IPS DF 6.9 (cell line): ENCODE data around the gene MVB12B.

Experiments
- DNase-seq: peaks from one replicate; pipeline ENCODE4 v3.0.0-alpha.2; 2013; ENCODE audit warnings: low read depth, low spot score
- H3K27ac ChIP-seq: one replicate; pipeline ENCODE4 v1.5.1; 2013; ENCODE audit warnings: low read length, control low read depth
- H3K27me3 ChIP-seq: 2 replicates; pipeline ENCODE4 v1.6.1; 2013; ENCODE audit warnings: mild to moderate bottlenecking, low read length; ENCODE audit not compliant: control insufficient read depth, insufficient read depth
- H3K36me3 ChIP-seq: 2 replicates; pipeline ENCODE4 v1.6.1; 2013; ENCODE audit warnings: low read length; ENCODE audit not compliant: control insufficient read depth, insufficient read depth
- H3K4me1 ChIP-seq: 2 replicates; pipeline ENCODE4 v1.6.1; 2013; ENCODE audit warnings: low read length; ENCODE audit not compliant: control insufficient read depth, insufficient read depth
- H3K4me3 ChIP-seq: 2 replicates; pipeline ENCODE4 v1.5.1; 2013; ENCODE audit warnings: mild to moderate bottlenecking, low read length
- H3K9me3 ChIP-seq: 2 replicates; pipeline ENCODE4 v1.6.1; 2013; ENCODE audit warnings: low read length, inconsistent platforms; ENCODE audit not compliant: control insufficient read depth, insufficient read depth
- WGBS: extraction: QIAGEN DNeasy Blood & Tissue Kit; methylation state at CpG from one replicate; pipeline ENCODE4 v1.1.7; 2013; ENCODE audit warnings: mixed read lengths, missing lambda C conversion rate; ENCODE audit not compliant: insufficient read length, insufficient coverage; 5-methylcytosine and 5-hydroxymethylcytosine counted together

The MVB12B gene

DNA sequence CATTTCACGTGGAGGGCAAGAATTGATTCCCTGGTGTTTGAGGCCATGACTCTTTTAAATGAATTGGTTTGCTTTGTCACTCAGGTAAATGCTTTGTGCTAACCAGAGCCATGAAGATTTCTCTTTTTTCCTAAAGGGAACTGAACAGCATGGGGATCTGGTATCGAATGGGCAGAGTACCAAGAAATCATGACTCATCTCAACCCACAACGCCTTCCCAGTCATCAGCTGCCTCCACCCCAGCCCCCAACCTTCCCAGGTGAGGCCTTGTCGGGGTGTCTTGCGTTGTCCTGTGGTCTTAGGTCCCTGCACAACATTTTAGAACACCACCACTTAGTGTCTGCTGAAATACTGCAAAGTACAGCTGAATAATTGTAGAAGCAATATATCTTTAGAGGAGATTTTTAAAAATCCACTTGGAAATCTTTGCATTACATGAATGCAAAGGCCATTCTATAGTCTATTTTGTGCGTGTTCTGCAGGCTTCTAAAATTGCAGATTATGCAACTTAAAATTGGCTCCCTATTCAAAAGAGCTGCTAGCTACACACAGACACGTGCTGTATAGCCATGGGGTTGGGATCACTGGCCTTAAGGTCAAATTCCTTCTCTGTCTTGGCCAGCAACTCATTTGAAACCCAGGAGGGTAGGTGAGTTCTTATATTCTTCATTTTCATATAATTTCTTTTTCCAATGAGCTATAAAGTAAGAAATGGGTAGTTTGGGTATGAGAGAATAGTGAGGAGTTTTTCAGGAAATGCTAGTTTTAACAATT, 69.0 kb downstream of the MVB12B start:
- Histone ChIP-seq H3K27ac (no peak overlapping the region), H3K4me1 (no peaks in the 10 kb centered on the region; the same call in 1 of the 2 replicates), H3K27me3 (no peaks in the 10 kb centered on the region), H3K9me3 (no peaks in the 10 kb centered on the region), H3K36me3 (no peaks in the 10 kb centered on the region), H3K4me3 (no peak overlapping the region)
- no peak for DNase-seq
- no CpG with 5 or more reads among the region's 7 CpGs for whole genome bisulfite sequencing

DNA sequence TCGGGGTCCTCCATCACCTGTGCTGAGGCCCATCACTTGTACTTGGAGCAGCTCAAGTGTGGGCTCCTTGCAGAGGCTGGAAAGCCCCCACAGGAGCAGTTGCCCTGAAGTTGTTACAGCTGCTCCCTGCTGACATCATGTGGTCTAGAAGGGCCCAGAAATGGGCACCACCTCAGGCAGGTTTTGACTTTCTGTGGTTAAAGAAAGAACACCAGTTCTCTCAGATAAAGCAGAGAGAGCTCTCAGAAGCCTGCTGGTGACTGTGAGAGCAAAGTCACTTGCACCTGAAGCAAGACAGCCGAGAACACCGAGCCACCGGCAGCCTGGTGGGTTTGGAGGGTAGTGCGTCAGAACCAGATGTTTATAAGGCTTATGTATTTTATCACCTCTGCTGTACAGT, 70.4 kb downstream of the MVB12B start:
- no peak overlapping the region for H3K27ac ChIP-seq
- no peaks in the 10 kb centered on the region for H3K9me3 ChIP-seq
- no peaks in the 10 kb centered on the region; the same call in 1 of the 2 replicates for H3K4me1 ChIP-seq
- WGBS, result no CpG with 5 or more reads among the region's 5 CpGs
- no peak overlapping the region for H3K4me3 ChIP-seq
- DNase-seq, result no peak
- H3K27me3 ChIP-seq, result no peaks in the 10 kb centered on the region
- H3K36me3 ChIP-seq, result no peaks in the 10 kb centered on the region

GRCh38 chr9:126398403-126399058, 71.9 kb downstream of the MVB12B start:
- Histone ChIP-seq H3K36me3 (no peaks in the 10 kb centered on the region), H3K27me3 (no peaks in the 10 kb centered on the region), H3K27ac (no peak overlapping the region), H3K4me1 (no peaks in the 10 kb centered on the region; the same call in 1 of the 2 replicates), H3K4me3 (no peak overlapping the region), H3K9me3 (no peaks in the 10 kb centered on the region)
- DNase-seq, result peak; percentile 61
- WGBS, result no CpG with 5 or more reads among the region's 25 CpGs

GRCh38 chr9:126399251-126399650, 72.6 kb downstream of the MVB12B start:
- WGBS, result no CpG with 5 or more reads among the region's 8 CpGs
- H3K27ac ChIP-seq, result no peak overlapping the region
- no peaks in the 10 kb centered on the region for H3K9me3 ChIP-seq
- no peaks in the 10 kb centered on the region for H3K27me3 ChIP-seq
- no peak for DNase-seq
- no peak overlapping the region for H3K4me3 ChIP-seq
- H3K36me3 ChIP-seq, result no peaks in the 10 kb centered on the region
- no peaks in the 10 kb centered on the region; the same call in 1 of the 2 replicates for H3K4me1 ChIP-seq

DNA sequence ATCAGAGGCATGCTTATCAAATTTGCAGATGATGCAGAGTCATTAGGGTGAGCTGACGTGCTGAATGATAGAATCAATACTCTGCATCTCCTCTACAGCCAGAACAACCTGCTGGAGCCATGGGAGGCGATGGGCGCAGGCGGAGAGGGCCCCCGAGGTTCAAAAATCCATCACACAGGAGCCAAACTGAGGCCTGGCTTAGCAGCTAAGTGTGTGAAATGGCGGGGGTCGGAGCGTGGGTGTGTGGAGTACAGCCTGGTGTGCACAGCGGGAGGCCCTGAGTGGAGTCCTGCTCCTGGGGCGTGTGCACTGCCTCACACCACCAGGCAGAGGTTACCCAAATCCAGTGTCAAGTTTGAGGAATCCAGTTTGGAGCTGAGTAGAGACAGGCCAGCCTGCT, 73.2 kb downstream of the MVB12B start:
- no CpG with 5 or more reads among the region's 10 CpGs for WGBS
- Histone ChIP-seq H3K36me3 (no peaks in the 10 kb centered on the region), H3K4me3 (no peak overlapping the region), H3K27ac (no peak overlapping the region), H3K27me3 (no peaks in the 10 kb centered on the region), H3K4me1 (no peaks in the 10 kb centered on the region; the same call in 1 of the 2 replicates), H3K9me3 (no peaks in the 10 kb centered on the region)
- no peak for DNase-seq

DNA sequence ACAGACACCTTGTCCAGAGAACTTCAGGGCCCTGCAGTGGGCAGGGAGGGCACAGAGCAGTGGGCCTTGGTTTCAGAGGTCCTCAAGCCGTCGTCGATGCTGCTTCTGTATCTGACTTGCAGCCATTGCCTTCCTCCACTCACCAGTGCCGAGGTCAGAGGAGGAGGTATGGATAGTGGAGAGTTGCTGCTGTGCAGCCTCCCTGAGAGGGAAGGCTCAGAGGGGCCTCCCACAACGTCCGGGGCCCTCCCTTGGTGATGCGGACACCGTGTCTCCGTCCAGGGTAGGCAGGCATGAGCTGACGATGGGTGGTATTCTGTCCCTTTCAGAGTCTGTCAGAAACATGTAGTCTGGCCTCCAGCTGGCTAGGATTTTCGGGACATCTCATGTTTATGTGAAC, 73.9 kb downstream of the MVB12B start:
- H3K4me3 ChIP-seq, result no peak overlapping the region
- no peaks in the 10 kb centered on the region for H3K9me3 ChIP-seq
- H3K27ac ChIP-seq, result no peak overlapping the region
- no peaks in the 10 kb centered on the region for H3K27me3 ChIP-seq
- WGBS, result no CpG with 5 or more reads among the region's 11 CpGs
- H3K36me3 ChIP-seq, result no peaks in the 10 kb centered on the region
- DNase-seq, result no peak
- no peaks in the 10 kb centered on the region; the same call in 1 of the 2 replicates for H3K4me1 ChIP-seq

- DNase-seq, result no peak
- Histone ChIP-seq H3K9me3 (no peaks in the 10 kb centered on the region), H3K36me3 (no peaks in the 10 kb centered on the region), H3K4me3 (no peak overlapping the region), H3K27me3 (no peaks in the 10 kb centered on the region), H3K27ac (no peak overlapping the region), H3K4me1 (no peaks in the 10 kb centered on the region; the same call in 1 of the 2 replicates)
- no CpG with 5 or more reads among the region's 6 CpGs for WGBS
Measured at GRCh38 chr9:126401107-126401506, 74.5 kb downstream of the MVB12B start.

GRCh38 chr9:126401581-126401980, 75.0 kb downstream of the MVB12B start:
- Histone ChIP-seq H3K36me3 (no peaks in the 10 kb centered on the region), H3K4me3 (no peak overlapping the region), H3K27ac (no peak overlapping the region), H3K27me3 (no peaks in the 10 kb centered on the region), H3K4me1 (peaks cover 2% of the 10 kb centered on the region; the same call in 1 of the 2 replicates), H3K9me3 (no peaks in the 10 kb centered on the region)
- WGBS, result no CpG with 5 or more reads among the region's 12 CpGs
- DNase-seq, result no peak

GRCh38 chr9:126403397-126403796, 76.8 kb downstream of the MVB12B start:
- Histone ChIP-seq H3K27ac (no peak overlapping the region), H3K4me1 (peaks cover 2% of the 10 kb centered on the region; the same call in 1 of the 2 replicates), H3K4me3 (no peak overlapping the region), H3K27me3 (no peaks in the 10 kb centered on the region), H3K36me3 (no peaks in the 10 kb centered on the region), H3K9me3 (no peaks in the 10 kb centered on the region)
- no peak for DNase-seq
- WGBS, result no CpG with 5 or more reads among the region's 5 CpGs

DNA sequence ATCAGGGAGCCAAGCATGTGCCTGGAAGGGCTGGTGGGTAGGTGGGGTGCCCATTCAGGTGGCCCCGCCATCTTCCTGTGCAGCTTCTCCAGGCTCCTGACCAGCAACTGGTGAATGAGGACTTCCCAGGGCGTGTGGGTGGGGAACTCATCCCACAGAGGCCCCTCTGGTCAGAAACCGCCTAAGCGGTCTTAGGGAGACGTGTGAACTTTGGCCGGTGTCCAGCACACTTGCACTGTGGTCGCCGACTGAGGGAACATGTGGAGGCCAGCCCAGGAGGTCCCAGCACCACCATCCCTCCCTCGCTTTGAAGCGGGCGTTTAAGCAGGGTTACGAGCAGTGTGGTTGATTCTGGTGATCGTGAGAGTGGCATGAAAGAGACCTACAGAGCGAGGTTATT, 77.8 kb downstream of the MVB12B start:
- no peak for DNase-seq
- no peaks in the 10 kb centered on the region for H3K36me3 ChIP-seq
- no peaks in the 10 kb centered on the region for H3K9me3 ChIP-seq
- peaks cover 3% of the 10 kb centered on the region for H3K4me1 ChIP-seq
- no peaks in the 10 kb centered on the region for H3K27me3 ChIP-seq
- no peak overlapping the region for H3K27ac ChIP-seq
- no CpG with 5 or more reads among the region's 14 CpGs for WGBS
- no peak overlapping the region for H3K4me3 ChIP-seq
